Endometrium (tissue), 2 donors: ENCODE measurements around the gene ENAH.
"Not testable (repeated sequence)": the region's sequence is repeated elsewhere in the genome, so short reads cannot be mapped to it uniquely, and the experiment has no call there.

ENCODE experiments used
- FAIRE-seq: peaks from 2 replicates; lab custom pipeline; 2012; peaks lifted over from hg19 to GRCh38; lab: Jason Lieb, UNC
- donor health status: control.
- donor health status: control.

The ENAH gene

GRCh38 chr1:225674381-225674780 is 21.5 kb upstream of the ENAH start:
- FAIRE-seq, result no peak

GRCh38 chr1:225670806-225671733 is 18.1 kb upstream of the ENAH start:
- FAIRE-seq, result no peak

- no peak for FAIRE-seq
Measured at GRCh38 chr1:225670356-225670755, 17.4 kb upstream of the ENAH start.

GRCh38 chr1:225668222-225668621 is 15.3 kb upstream of the ENAH start:
- FAIRE-seq, result no peak

GRCh38 chr1:225667362-225667761 is 14.4 kb upstream of the ENAH start:
- no peak for FAIRE-seq

- no peak for FAIRE-seq
Measured at GRCh38 chr1:225666495-225666894, 13.6 kb upstream of the ENAH start.

GRCh38 chr1:225664762-225665161 is 11.8 kb upstream of the ENAH start:
- no peak for FAIRE-seq

GRCh38 chr1:225662155-225662554 is 9.2 kb upstream of the ENAH start:
- no peak for FAIRE-seq

GRCh38 chr1:225660544-225660946 is 7.6 kb upstream of the ENAH start:
- FAIRE-seq, result no peak

- no peak for FAIRE-seq
Measured at GRCh38 chr1:225658041-225658440, 5.1 kb upstream of the ENAH start.

- no peak for FAIRE-seq
Measured at GRCh38 chr1:225657462-225657989, 4.6 kb upstream of the ENAH start.

GRCh38 chr1:225656259-225656655 is 3.3 kb upstream of the ENAH start:
- FAIRE-seq, result not testable (repeated sequence)

GRCh38 chr1:225655509-225656258 is 2.8 kb upstream of the ENAH start:
- FAIRE-seq, result no peak

- no peak for FAIRE-seq
Measured at GRCh38 chr1:225654688-225655508, 2.0 kb upstream of the ENAH start.

GRCh38 chr1:225654277-225654597 is 1.3 kb upstream of the ENAH start:
- no peak for FAIRE-seq

- no peak for FAIRE-seq
Measured at GRCh38 chr1:225653463-225654276, 747 bp upstream of the ENAH start.

- FAIRE-seq, result no peak
Measured at GRCh38 chr1:225651872-225652728, 823 bp downstream of the ENAH start.

- FAIRE-seq, result peak; percentile 53
Measured at GRCh38 chr1:225651376-225651871, 1.5 kb downstream of the ENAH start.

GRCh38 chr1:225650179-225650578 is 2.7 kb downstream of the ENAH start:
- FAIRE-seq, result no peak

GRCh38 chr1:225645194-225645895 is 7.6 kb downstream of the ENAH start:
- no peak for FAIRE-seq
